Eye (tissue), 1 donor: ENCODE data around the gene DRC1.

ENCODE experiments used
- DNase-seq: peaks from one replicate; pipeline ENCODE4 v3.0.0-alpha.2; 2015

The DRC1 gene

DNA sequence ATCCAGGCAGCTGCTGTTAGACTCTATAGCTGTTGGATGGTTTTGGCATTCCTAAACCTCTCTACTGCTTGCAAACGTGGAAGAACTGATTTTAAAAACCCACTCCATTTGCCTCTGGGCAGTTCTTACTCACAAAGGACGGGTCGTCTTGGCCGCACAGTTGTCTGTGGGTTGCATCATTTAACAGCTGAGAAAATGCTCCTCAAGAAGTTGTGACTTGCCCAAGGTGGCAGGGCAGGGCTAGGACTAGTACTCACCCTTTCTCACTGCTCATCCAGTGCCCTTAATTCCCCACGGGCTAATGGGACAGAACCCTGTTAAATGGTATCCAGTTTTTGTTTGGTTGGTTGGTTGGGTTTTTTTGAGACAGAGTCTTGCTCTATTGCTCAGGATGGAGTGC is 997 bp upstream of the DRC1 start:
- no peak for DNase-seq

DNA sequence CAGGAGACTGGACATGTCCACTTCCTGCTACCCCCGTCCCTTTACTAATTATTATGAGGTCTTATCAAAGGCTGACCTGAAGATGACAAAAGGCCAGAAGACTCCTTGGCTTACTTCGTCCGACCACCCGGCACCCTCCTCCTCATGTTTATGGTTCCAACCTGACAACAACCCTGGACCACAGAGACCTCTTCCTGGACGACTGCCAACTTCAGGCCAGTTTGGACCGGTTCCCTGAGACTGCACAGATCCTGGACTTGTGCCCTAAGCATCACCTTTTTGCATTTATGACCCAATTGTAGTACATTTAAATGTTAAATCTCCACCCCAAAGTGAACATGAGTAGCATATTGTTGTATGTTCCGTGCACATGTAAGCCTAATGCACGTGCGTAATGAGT is 5.8 kb downstream of the DRC1 start:
- DNase-seq = no peak

DNA sequence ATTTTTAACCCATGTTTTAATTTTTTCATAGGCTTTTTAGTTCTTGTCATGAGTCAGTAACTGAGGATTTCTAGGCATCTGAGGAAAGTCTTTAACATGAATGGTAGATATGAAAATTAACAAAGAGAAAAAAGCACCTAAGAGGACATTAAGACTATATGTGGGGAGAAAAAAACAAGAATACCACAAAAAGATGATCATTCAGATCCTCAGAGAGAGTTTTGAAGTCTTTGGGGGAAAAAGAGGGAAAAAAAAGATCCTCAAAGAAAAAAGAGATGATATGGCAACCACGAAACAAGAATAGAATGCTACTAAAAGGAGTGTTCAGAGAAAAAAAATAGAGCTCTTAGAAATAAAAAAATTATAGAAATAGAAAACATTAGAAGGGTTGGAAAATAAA is 8.1 kb downstream of the DRC1 start:
- DNase-seq = no peak

DNA sequence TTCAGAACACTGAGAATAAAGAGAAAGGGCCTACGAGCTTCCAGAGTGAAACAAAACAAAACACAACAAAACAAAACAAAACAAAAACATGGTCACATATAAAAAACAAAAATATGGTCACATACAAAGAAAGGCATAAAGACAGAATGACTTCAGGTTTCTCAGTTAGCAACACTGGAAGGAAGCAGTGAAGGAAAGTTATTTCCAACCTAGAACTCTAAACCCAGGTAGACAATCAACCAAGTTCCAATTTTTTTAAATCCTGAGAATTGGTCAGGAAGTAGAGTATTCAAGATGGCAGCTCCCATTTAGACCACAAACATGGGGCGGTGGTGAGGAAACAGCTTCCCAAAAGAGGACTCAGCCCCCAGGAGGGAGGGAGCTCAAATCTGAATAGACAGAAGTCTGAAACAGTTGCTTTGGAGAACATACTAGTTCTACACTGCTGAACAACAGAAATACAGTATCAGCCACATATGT is 9.1 kb downstream of the DRC1 start:
- no peak for DNase-seq

DNA sequence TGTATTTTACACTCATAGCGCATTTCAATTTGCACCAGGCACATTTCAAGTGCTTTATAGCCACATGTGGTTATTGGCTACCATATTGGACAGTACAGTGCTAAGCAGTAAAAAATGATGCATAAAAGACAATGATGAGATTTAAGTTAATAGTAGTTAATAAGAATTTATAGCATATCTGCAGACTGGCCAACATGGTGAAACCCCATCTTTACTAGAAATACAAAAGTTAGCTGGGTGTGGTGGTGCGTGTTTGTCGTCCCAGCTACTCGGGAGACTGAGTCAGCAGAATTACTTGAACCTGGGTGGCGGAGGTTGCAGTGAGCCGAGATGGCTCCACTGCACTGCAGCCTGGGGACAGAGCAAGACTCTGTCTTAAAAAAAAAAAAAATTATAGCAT is 9.7 kb downstream of the DRC1 start:
- no peak for DNase-seq

DNA sequence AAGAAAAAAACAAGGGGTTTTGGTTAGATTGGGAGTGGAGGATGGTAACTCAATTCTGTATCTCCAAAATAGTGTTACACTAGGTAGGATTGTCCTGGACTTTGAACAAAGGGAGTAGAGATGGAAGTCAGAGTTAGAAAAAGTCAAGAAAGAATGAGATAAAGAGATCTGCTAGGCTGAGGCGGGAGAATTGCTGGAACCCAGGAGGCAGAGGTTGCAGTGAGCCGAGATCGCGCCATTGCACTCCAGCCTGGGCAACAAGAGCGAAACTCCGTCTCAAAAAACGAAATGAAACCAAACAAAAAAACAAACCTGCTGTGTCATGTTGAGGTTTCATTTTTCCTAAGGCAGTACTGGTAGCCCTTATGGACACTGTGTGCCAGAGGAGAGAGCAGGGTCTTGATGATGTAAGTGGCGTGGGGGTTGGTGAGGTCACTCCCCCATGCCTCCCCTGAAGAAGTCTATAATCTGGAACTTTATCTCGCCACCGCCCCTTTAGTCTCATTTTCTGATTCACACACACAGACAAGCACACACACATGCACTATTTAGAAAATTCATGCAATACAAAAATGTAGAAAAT is 10.5 kb downstream of the DRC1 start:
- DNase-seq = no peak

DNA sequence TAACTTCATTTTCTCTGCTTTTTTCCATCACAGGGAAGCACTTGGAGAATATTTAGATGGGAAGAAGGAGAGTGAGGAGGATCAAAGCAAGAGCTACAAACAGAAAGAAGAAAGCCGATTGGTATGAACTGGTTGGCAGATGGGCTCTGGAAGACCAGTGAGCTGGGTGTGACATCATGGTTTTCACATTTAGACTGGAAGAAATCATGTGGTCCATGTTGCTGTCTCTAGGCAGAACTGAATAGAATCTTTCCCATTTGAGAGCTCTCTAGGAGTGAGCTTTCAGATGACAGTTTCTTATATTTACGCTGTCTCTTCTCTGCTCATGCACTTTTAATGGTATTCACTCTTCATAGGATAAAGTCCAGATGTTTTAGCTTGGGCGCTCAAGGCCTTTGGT is 12.6 kb downstream of the DRC1 start:
- no peak for DNase-seq

DNA sequence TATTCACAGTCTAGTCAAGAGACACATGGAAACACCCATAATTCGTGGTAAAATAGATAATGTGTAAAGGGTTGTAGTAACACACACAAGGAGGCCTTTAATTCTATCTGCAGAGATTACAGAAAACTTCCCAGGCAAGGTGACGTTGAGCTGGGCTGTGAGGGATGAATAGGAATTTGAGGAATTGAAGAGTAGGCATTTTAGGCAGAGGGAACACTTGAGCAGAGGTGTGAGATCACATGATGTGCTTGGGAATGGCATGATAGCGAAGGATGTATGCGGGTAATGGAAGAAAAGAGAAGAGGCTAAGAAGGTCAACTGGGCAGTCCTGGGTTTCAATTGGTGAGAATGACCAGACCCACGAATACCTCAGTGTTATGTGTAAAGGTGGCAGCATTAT is 20.2 kb downstream of the DRC1 start:
- no peak for DNase-seq

DNA sequence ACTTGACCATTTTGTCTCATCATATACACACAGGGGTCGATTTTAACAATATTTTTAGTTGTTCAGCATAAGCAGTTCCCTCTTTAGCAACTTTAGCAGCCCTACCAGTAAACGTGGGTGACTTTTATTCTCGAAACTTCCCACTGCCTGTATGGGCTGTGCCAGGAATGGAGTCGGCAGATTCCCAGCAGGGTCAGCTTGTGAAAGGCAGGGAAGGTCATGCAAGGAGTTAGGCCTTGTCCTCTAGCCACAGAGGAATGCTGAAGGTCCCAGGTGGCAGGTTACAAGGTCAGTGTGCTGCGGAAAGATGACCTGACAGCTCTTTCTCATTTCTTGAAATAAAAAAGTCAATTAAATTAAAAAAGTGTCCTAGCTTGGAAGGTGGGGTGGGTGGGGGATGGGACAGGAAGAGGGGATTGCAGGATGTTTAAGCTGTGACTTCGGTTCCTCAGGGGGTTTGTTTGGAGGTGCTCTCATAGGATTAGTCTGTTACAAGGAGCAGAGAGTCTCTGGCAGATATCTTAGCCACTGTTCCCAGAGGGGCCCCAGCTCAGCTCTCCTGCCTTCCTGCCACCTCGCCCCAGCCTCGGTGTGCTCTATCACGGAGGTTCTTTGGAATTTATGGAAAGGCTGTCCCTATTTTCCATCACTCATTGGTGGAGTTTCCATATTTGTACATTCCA is 21.4 kb downstream of the DRC1 start:
- no peak for DNase-seq

DNA sequence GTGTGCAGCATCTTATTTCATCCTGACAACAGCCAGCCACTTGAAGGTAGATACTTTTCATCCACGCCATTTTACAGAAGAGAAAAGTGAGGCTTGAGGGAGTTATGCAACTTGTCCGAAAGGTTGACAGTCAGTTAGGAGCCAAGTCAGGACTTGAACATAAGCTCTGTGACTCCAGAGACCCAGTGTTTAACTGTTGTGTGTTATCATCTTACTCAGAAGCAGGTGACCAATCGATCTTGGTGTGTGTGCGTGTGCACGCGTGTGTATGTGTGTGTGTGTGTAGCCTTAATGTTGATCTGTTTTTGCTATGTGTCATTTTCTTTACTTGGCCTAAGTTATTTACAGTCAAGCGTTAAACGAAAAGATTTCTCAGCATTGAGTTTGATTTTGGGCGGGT is 22.0 kb downstream of the DRC1 start:
- DNase-seq = no peak

DNA sequence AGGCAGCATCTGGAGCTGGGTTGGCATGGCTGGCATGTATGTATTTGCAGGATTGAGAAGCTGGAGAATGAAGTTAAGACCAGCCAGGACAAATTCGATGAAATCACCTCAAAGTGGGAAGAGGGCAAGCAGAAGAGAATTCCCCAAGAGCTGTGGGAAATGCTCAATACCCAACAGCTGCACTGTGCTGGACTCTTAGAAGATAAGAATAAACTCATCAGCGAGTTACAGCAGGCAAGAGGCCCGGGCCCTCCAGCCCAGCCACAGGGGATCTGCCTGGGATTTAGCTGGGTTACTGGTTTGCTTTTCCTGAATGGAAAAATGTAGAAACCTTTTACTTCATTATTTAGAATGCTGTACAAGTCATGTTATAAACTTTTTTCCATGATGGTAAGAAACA is 22.5 kb downstream of the DRC1 start:
- no peak for DNase-seq

DNA sequence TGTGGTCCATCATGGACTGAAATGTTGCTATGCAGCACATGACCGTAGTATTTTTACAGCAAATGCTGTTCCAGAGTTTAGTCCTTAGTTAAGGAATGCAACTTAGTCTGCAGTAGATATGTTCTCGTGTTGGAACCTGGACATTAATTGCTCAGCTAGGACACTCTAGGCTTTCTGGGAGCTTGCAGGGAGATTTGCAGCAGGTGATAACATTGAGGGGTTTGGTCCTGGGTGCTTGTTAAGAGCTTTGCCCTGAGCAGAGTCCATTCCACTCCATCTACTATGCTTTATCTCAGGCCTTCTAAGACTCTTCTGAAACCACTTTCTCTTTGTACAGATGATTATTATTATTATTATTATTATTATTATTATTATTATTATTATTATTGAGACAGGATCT is 27.1 kb downstream of the DRC1 start:
- no peak for DNase-seq

DNA sequence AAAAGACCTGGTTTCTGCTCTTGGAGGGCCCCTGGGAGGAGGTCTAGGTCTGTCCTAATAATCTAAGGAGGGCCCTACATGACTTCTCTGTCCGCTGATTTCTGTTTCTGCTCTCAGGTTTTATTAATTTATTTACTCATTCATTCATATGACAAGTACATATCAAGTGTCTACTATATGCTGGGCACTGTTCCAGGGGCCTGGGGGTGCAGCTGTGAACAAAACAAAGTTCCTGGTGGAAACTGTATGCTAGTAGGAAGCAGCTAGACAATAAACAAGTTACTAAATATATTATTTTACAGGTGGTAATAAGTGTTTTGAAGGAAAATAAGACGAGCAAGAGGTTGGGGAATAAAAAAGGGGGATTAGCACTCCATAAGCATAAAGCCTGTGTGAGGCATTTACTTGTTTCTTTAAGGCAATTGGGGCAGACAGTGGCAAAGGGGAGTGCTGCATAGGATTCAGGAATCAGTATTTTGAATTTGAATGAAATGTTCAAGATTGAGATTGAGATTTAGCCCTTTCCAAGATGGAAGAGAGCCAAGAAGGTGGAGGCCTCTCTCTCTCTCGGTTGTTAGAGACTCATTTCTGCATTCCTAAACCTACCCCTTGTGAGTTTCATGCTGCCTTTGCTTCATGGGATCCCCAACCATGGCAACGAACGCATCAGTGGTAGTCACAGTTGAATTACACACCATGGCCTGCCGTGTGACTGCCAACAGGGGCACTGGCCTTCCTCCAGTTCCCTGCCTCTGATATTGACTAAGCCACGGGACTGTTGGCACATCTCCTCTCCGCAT is 28.3 kb downstream of the DRC1 start:
- DNase-seq = no peak

DNA sequence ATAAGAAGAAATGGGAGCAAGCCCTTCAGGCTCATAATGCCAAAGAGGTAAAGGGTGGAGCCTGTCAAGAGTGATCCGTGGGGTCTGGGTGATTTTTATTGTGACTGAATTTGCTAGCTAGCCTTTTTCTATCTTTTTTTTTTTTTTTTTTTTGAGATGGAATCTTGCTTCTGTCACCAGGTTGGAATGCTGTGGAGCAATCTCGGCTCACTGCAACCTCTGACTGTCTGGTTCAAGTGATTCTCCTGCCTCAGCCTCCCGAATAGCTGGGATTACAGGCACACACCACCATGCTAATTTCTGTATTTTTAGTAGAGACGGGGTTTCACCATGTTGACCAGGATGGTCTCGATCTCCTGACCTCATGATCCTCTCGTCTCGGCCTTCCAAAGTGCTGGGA is 29.1 kb downstream of the DRC1 start:
- DNase-seq = no peak

DNA sequence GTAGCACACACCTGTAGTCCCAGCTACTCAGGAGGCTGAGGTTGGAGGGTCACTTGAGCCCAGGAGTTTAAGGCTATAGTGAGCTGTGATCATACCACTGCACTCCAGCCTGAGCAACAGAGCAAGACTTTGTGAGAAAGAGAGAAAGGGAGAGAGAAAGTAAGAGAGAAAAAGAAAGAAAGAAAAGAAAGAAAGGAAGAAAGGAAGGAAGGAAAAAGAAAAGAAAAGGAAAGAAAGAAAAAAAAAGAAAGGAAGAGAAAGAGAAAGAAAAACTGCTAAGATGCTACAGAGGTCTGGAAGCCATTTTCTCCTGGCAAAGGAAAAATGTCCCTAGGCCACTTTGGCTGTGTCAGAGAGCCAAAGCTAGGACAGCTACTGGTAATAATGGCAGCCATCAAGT is 30.6 kb downstream of the DRC1 start:
- DNase-seq = no peak

DNA sequence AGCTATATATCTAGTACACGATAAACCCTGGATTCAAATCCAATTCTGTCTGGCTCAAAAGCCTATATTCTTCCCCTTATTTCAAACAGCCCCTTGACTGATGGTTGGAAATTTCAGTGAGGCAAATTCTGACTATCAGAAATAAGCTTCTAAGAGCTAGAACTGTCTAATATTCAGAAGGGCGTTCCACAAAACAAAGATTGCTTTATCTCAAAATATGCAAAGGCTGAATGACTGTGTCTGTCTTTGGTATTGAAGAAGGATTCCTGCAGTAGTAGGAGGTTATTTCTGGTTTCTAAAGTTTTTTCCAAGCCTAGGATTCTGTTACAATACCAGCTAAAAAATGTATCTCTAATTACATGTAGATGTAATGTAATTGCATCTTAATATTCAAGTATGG is 31.1 kb downstream of the DRC1 start:
- DNase-seq = no peak

DNA sequence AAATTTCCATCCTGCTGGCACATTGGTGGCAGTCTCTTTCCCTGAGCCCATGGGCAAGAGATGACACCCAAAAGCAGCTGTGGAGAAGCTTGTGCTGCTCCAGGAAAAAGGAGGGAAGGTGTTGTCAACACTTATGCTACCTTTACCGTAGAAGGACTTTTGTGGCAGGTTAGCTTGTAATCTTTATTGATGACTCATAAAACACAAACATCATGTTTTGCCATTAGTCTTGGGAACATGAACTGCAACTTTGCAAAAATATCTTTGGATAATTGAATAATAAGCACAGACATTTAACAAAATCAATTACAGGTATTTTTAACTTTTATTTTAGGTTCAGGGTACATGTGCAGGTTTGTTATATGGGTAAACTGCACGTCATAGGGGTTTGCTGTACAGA is 33.4 kb downstream of the DRC1 start:
- DNase-seq = no peak

DNA sequence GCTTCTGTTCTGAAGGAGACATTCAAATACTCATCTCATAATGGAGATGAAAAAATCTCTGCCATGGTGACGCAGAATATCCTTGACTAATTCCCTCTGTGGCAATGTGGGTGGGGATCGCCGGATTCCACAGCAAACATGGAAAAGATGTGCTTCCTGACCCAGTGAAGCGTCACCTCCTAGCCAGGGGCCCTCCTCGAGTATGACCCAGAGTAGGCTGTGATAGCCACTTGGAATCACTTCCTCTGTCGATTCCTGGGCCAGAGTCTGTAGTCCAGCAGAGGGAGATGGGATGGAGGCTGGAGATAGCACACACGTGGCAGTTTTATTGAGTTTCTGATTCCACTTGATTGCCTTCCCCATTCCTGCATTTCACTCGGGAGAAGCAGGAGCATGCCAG is 36.8 kb downstream of the DRC1 start:
- no peak for DNase-seq

DNA sequence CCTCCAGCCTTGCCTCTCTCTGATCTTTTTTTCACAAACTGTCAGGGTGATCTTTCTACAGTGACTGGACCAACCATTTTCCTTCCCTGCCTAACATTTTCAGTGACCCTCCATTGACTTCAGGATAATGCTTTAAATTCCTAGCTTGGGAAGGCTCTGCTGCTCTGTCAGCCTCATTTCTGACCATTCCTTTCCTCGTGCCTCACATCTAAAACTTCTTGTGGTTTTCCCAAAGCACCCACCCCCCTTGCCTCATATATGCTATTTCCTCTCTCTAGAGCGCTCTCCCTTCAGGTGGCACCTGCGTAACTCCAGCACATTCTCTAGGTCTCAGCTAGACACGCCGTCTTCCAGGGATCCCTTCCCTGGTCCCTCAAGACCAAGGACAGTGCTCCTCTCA is 37.2 kb downstream of the DRC1 start:
- no peak for DNase-seq

DNA sequence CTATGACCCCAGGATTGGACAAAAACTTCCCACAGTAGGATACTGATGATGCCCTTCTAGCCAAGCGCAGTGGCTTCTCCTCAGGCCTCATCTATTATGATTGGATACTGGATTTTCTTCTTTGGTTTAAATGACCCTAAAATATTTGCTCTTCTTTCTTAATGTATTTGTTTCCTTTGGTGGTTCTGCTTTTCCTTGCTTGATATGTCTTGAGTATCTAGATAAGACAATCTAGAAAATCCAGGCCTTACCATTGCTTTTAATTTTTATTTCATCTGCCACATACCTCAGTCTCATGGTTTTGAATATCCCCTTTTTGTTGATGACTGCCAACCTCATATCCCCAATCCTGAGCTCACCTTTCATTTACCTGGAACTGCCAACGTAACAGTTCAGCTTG is 40.6 kb downstream of the DRC1 start:
- DNase-seq = no peak

DNA sequence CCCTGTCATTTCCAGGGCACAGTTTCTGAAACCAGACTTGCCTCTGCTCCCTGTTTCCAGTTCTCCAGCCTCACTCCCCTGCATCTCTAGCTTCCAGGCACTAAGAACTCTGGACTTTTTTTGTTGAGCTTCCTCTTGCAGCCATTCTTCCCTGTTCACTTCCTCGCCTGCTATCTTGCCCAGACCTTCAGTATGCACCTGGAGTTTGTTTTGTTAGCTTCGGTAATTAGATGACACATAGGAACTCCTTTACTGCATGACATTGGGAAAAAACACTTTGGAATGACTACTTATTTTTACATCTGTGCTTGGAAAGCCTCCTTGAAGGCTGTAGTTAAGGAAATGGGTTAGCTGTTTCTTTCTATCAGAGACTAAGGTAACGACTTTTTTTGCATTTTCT is 41.0 kb downstream of the DRC1 start:
- no peak for DNase-seq

DNA sequence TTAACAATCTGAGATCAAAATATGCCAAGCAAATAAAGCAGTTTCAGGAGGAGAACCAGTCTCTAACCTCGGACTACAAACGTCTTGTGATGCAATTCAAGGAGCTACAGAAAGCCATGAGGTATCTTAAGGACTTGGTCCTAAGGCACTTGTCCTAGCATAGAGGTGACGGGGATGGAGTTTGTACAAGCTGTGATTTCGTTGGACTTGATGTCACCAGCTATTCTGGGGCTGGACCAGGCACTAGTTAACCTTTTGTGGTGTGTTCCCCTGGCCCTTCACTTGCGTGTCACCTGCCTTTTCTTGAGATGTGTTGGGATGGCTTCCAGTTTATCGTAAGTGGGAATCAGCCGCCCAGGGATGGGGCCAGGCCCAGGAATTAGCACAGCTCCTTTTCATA is 42.5 kb downstream of the DRC1 start:
- no peak for DNase-seq

DNA sequence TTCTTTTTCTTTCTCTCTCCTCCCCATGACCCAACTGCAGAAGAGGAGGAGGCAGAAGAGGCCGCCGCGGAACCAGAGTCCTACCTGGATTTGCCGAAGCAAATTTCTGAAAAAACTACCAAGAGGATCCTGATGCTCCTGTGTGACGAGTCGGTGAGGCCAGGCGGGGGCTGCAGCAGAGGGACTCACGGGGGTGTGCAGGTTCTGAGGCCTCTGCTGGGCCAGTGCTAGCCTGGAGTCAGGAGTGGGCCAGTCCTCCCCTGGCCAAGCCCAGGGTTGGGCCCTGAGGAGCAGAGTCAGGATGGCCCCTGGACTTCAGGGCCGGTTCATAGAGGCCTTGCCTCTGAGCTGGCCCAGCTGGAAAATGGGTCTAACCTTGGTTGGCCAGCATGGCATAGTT is 46.9 kb downstream of the DRC1 start:
- no peak for DNase-seq

DNA sequence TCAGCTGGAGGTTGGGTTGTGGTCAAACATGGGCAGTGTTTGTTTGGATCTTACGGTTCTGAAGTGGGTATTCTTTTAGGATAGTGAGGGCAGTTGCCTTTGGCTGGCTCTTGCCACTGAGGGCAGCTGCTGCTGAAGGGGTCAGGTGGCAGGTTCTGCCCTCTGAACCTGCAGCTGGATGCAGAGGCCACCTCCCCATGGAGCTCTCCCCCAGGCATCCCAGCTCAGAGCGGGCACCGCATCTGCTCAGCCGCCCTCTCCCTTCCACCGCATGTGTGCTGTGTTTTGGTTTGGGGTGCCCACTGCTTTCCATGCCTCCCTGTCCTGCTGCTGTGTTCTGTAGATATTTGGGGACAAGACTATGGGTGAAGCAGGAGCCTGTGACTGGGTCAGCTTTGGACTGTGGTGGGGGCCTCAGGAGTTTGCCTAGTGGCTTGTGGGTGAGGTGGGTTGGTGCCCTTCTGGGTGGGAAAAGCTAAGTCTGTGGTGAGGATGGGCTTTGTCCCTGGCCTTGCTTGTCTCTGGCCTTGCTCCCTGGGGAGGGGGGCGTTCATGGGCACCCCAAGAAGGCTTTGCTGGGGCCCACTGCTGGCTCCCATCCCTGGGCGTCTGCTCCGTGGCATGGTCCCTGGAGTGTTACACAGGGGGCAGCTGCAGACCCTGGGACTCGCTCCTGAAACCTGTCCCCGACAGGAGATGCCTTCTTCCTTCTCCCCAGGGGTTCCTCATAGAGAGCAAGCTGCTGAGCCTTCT is 47.7 kb downstream of the DRC1 start:
- DNase-seq = no peak
